Measurements from ENCODE around the gene DUSP9. TPM values are rescaled to one million over a fixed set of nuclear protein-coding genes. Genes with fewer than 3 reads are reported as not detected.
"Not testable (repeated sequence)": the region's sequence is repeated elsewhere in the genome, so short reads cannot be mapped to it uniquely, and the experiment has no call there.

DUSP9 gene
- total RNA-seq, 1 donor from 2014 or later = 0.20 TPM

- H3K36me3 Mint-ChIP-seq (ENCODE audit: low read depth, unreplicated experiment) = peaks cover 4% of the 10 kb centered on the region
- no peak for FAIRE-seq
Measured at GRCh38 chrX:153697924-153698865, 51.2 kb downstream of the DUSP9 start.

GRCh38 chrX:153699210-153699783, 52.3 kb downstream of the DUSP9 start:
- H3K9me3 ChIP-seq (ENCODE audit: insufficient read depth, low read depth, low read length); H3K4me3 ChIP-seq (ENCODE audit: insufficient read depth, low read depth, low read length); H3K4me1 Mint-ChIP-seq (ENCODE audit: low read depth, unreplicated experiment); H3K36me3 Mint-ChIP-seq (ENCODE audit: low read depth, unreplicated experiment); H3K36me3 ChIP-seq (ENCODE audit: insufficient read depth, low read length); FAIRE-seq; H4K20me1 ChIP-seq (ENCODE audit: insufficient read depth, low read length); DNase-seq (ENCODE audit: low read depth); H3K79me2 ChIP-seq (ENCODE audit: insufficient read depth, low read length); H3K4me2 ChIP-seq (ENCODE audit: low read length); H3K9me3 Mint-ChIP-seq (ENCODE audit: unreplicated experiment); H3K27ac Mint-ChIP-seq (ENCODE audit: unreplicated experiment); H3K9ac ChIP-seq (ENCODE audit: low read length); H2AFZ ChIP-seq (ENCODE audit: low read depth, low read length); H3K4me1 ChIP-seq (ENCODE audit: insufficient read depth, low read length); H3K4me3 Mint-ChIP-seq (ENCODE audit: unreplicated experiment); H3K27ac ChIP-seq (ENCODE audit: low read depth, low read length); H3K27me3 ChIP-seq (ENCODE audit: insufficient read depth, low read length); H3K27me3 Mint-ChIP-seq (ENCODE audit: low read depth, unreplicated experiment): not testable (repeated sequence)

More at GRCh38 chrX:153697924-153698865, 51.2 kb downstream of the DUSP9 start:
- Histone ChIP-seq H3K27ac (ENCODE audit: low read depth, low read length) (no peak overlapping the region), H3K9me3 (ENCODE audit: insufficient read depth, low read depth, low read length) (no peaks in the 10 kb centered on the region), H3K36me3 (ENCODE audit: insufficient read depth, low read length) (no peaks in the 10 kb centered on the region), H3K9ac (ENCODE audit: low read length) (no peak overlapping the region), H3K4me3 (ENCODE audit: insufficient read depth, low read depth, low read length) (no peak overlapping the region), H3K79me2 (ENCODE audit: insufficient read depth, low read length) (no peaks in the 10 kb centered on the region), H3K4me2 (ENCODE audit: low read length) (no peak overlapping the region), H4K20me1 (ENCODE audit: insufficient read depth, low read length) (no peaks in the 10 kb centered on the region), H3K27me3 (ENCODE audit: insufficient read depth, low read length) (no peaks in the 10 kb centered on the region), H3K4me1 (ENCODE audit: insufficient read depth, low read length) (peaks cover 2% of the 10 kb centered on the region), H2AFZ (ENCODE audit: low read depth, low read length) (no peak overlapping the region)
- Mint-ChIP-seq H3K27ac (ENCODE audit: unreplicated experiment) (peak overlapping the region; percentile 47), H3K4me1 (ENCODE audit: low read depth, unreplicated experiment) (no peaks in the 10 kb centered on the region), H3K4me3 (ENCODE audit: unreplicated experiment) (peak overlapping the region; percentile 45), H3K27me3 (ENCODE audit: low read depth, unreplicated experiment) (no peaks in the 10 kb centered on the region), H3K9me3 (ENCODE audit: unreplicated experiment) (no peaks in the 10 kb centered on the region)
- TF ChIP-seq CTCF (IDR thresholded peaks at IDR 0.05; ENCODE audit: insufficient read depth, low read depth, low read length) (no peak), EZH2 (IDR thresholded peaks at IDR 0.05; ENCODE audit: insufficient read depth, low read length) (no peak)
- DNase-seq (ENCODE audit: low read depth) = no peak

GRCh38 chrX:153699784-153700371, 52.9 kb downstream of the DUSP9 start:
- H3K9me3 ChIP-seq (ENCODE audit: insufficient read depth, low read depth, low read length); H3K9me3 Mint-ChIP-seq (ENCODE audit: unreplicated experiment); H3K4me3 ChIP-seq (ENCODE audit: insufficient read depth, low read depth, low read length); H3K27ac ChIP-seq (ENCODE audit: low read depth, low read length); DNase-seq (ENCODE audit: low read depth); H3K36me3 ChIP-seq (ENCODE audit: insufficient read depth, low read length); FAIRE-seq; H3K4me1 Mint-ChIP-seq (ENCODE audit: low read depth, unreplicated experiment); H2AFZ ChIP-seq (ENCODE audit: low read depth, low read length); H4K20me1 ChIP-seq (ENCODE audit: insufficient read depth, low read length); H3K36me3 Mint-ChIP-seq (ENCODE audit: low read depth, unreplicated experiment); H3K4me3 Mint-ChIP-seq (ENCODE audit: unreplicated experiment); H3K4me1 ChIP-seq (ENCODE audit: insufficient read depth, low read length); H3K4me2 ChIP-seq (ENCODE audit: low read length); H3K27me3 Mint-ChIP-seq (ENCODE audit: low read depth, unreplicated experiment); H3K27ac Mint-ChIP-seq (ENCODE audit: unreplicated experiment); H3K79me2 ChIP-seq (ENCODE audit: insufficient read depth, low read length); H3K9ac ChIP-seq (ENCODE audit: low read length); H3K27me3 ChIP-seq (ENCODE audit: insufficient read depth, low read length): not testable (repeated sequence)

Measured in astrocyte (in vitro differentiated cells and primary cell).